HG03175 (cell line): ENCODE results near the gene SLC24A2.
"Not testable (repeated sequence)": the region's sequence is repeated elsewhere in the genome, so short reads cannot be mapped to it uniquely, and the experiment has no call there.

Experiments
- ATAC-seq: cut with Tn5 transposase; IDR thresholded peaks from one replicate; pipeline ENCODE4 v1.9.1; 2021; ENCODE audit warnings: mild to moderate bottlenecking, moderate library complexity; ENCODE audit not compliant: unreplicated experiment

Gene SLC24A2

DNA sequence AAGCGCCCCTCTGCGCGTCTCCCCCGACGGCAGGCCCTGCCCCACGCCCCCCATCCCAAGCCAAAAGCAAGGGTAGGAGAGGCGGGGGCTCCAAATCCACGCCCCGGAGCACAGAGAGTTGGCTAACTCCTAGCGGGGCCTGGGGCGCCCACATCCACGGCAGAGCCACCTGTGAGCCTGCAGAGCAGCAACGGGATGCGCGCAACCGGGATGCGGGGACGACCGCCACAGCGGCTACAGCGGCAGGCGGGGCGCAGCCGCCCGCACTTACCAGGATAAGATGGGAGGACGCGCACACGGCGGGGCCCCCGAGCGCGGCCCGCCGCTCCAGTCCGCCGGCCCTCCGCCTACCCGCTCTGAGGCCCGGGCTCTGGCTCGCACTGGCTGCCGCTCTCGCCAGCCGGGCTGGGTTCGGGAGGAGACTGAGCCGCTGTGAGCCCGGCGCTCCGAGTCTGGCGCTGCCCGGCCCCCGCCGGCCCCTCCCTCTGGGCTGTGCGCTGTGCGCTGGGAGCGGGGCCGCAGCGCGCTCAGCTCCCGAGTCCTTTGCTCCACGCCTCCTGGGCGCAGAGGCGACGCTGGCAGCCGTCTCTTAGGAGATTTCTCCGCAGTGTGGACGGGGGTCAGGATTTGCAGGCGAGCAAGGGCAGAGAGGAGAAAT lies at the start of gene SLC24A2:
Gene SLC24A2 (minus strand): TSS at position 424 of the 658 bp plus-strand sequence.
- no peak for ATAC-seq

DNA sequence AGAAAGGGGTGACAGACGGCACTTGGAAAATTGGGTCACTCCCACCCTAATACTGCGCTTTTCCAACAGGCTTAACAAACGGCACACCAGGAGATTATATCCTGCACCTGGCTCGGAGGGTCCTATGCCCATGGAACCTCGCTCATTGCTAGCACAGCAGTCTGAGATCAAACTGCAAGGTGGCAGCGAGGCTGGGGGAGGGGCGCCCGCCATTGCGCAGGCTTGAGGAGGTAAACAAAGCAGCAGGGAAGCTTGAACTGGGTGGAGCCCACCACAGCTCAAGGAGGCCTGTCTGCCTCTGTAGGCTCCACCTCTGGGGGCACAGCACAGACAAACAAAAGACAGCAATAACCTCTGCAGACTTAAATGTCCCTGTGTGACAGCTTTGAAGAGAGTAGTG lies 44.5 kb upstream of the SLC24A2 start:
- not testable (repeated sequence) for ATAC-seq

DNA sequence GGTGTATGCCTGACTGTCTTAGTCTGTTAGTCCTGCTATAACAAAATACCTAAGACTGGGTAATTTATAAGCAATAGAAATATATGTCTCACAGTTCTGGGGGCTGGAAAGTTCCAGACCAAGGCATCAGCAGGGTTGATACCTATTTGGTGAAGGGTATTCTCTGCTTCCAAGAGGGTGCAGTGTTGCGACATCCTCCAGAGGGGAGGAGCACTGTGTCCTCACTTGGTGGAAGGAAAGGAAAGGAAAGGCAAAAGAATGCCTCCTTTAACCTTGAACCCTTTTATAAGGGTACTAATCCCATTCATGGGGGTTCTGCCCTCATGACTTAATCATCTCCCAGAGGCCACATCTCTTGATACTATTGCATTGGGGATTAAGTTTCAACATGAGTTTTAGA lies 42.0 kb upstream of the SLC24A2 start:
- no peak for ATAC-seq

DNA sequence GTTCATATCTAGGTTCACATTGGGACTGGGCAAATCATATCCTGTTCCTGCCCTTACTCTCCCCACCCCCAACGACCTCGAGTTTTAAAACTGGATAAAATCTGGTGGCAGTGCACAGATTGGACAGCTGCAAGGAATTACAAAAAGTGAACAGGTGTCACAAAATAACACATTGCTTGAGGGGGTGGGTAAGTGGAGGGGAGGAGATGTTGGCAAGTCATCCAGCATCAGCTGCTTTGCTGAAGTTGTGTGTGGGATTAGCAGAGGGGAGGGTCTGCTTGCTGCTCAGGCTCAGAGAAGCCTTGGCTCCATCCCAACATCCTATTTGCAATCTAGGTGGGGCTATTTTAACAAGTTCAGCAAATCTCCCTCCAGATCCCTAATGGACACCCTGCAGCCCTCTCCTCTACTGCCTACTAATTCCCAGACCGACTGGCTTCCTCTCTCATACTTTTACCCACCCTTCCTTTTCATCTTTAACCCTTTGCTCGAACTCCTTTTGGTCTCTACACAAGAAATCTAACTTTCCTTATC lies 39.8 kb upstream of the SLC24A2 start:
- no peak for ATAC-seq

DNA sequence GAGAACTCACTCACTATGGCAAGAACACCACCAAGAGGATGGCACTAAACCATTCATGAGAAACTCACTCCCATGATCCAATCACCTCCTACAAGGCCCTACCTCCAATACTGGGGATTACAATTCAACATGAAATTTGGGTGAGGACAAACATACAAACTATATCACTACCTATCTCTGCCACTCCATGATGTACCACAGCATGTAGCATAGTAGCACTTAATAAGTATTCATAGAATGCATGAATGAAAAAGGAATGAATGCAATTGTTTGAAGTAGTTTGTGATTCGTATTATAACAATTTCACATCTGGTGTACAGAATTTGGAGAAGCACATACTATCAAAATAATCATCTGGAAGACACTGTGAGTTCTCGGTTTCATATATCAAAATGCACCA lies 27.9 kb upstream of the SLC24A2 start:
- ATAC-seq, result no peak

DNA sequence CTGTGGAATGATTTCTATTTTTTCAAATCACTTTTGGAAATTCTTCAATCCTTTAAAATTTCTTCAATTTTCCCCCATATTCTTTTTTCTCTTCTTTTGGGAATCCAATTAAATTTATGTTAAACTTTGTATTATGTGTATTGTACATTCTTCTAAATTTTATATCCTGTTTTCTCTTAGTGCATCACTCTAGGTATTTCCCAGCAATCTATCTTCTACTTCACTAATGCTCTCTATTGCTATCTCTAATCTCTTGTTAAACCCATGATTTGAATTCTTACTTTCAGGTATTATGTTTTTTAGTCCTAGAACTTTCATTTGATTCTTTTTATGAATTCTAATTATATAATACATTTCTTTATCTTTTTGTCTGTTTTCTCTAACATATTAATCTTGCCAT lies 23.4 kb upstream of the SLC24A2 start:
- ATAC-seq, result no peak

DNA sequence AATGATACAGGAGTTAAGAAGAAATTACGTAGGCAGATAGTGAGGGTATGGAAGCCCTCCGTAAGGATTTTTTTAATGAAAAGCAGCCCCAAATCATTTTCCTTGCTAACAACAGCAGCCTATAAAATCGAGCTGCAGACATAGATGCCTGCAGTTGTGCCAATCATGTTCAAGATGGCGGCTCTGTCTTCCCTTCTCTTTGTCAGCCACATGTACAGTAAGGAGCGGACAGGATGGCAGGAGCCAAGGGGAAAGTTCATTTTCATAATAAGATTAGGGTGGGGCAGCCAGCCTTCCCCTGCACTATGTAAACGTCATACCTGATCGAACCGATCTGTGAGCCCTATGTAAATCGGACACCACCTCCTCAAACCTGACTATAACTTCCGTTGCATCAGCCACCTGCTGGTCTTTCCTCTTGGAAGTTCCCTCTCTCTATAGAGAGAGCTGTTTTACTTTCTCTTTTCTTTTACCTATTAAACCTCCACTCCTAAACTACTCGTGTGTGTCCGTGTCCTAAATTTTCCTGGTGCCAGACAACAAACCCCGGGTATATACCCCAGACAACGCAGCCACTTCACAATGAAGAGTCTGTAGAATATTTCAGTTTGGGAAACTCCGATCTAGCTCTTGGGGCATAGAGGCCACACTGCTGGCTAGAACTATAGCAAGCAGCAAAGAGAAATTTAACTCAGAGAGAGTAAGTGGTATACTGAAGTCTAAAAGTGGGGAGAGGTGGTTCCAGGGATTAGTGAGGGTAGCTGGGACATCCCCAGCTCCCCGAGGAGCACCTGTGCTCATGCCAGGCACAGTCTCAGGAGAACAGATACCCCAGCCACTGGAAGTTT lies 20.8 kb upstream of the SLC24A2 start:
- no peak for ATAC-seq

DNA sequence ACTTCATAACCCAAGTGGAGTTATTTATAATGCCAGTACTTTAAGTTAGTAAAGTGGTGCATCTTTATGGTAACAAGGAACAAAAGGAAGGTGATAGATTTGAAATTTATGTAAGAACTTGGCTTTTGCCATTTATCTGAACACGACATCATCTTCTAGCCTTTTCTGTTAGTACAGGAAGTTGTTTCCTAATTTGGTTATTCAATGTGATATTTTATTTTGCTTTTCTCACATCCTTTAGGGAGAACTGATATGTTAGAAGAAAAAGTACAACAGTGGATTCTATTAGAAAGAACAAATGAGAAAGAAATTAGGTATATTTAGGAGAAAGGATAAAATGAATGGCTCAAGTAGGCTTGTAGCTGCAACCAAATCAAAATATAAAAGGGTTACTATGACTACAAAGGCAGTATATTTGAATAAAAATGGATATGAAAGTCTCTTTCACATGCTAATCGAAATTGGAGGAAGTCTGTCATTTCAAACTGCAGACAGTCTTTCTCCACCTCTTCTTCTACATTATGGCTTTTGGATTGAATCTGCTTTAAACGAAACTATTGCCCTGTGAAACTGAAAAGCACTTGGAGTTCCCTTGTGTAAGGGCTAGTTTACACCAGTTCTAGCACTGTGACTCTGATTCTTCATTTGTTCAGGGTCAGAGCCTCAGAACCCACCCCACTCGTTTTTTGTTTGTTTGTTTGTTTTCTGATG lies 18.5 kb upstream of the SLC24A2 start:
- ATAC-seq, result no peak

DNA sequence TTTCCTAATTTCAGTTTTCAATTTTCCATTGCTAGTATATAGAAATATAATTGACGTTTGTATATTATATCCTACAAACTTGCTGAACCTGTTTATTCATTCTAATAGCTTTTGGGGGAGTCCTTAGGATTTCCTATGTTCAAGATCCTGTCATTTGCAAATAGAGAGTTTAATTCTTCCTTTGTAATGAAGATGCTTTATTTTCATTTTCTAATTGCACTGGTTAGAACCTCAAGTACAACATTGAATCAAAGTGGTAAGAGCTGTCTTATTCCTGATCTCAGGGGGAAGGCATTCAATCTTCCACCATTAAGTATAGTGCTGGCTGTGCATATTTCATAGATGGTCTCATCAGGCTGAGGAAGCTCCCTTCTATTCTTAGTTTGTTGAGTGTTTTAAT lies 15.6 kb upstream of the SLC24A2 start:
- no peak for ATAC-seq

DNA sequence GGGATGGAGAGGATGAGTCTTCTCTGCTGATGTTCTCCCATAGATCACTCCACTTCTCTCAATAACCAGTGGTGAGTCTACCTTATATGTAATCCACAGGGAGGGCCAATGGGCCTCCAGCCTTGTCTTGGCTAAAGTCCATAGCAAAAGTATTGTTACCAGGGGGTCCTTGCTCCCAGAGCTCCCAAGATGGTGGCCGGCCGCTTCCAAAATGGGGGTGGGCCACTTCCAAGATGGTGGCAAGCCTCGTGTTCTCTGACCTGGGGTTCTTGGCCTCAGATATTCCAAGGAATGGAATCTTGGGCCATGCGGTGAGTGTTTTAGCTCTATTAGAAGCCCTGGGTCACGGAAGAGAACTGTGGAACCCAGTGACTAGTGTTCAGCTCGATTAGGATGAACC lies 12.0 kb upstream of the SLC24A2 start:
- no peak for ATAC-seq

DNA sequence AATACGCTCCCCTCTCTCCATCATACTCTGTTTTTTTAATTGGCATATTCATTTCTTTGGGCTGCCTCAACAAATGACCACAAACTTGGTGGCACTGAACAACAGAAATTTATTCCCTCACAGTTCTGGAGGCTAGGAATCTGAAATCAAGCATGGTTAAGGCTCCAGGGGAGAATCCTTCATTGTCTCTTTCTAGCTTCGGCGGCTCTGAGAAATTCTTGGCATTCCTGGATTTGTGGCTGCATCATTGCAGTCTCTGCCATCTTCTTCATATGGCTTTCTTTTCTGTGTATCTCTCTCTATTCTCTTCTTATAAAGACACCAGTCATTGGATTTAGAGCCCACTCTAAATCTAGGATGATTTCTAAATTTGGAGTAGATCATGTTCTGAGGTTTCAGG lies 10.9 kb upstream of the SLC24A2 start:
- ATAC-seq, result no peak

DNA sequence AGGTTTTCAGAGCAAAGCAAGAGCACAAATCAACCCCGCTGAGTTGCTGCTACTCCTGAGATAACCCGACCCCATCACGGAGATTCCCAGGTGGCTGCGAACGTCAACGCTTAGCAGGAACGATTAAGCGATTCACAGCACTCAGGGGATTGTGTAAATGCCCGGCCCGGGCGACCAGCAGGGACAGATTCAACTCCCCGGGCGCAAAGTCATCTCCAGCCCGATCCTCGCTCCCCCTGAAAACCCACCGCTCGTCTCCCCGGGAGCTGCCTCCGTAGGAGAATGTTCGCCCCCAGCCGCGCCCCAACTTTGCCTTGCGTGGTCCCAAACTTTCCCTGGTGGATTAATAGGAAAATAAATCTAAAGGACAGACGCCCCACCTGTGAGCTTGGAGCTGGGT lies 685 bp downstream of the SLC24A2 start:
- ATAC-seq, result no peak

DNA sequence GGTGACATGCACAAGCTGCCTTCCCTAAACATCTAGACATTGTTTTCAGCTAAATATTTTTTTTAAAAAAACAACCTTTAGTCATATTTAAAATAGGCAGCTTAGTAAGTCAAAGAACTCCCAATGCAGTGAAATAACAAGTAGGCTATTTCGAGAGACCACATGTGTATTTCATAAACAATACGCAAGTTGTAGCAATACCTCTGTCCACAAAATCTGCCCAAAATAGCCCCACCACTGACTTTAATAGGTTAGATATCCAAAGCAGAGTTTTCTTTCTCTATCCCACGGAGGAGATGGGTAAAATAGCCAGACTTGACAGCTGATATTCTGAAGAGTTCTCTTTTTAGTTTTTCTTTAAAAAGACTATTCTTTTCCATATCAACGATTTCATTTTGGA lies 1.2 kb downstream of the SLC24A2 start:
- no peak for ATAC-seq

DNA sequence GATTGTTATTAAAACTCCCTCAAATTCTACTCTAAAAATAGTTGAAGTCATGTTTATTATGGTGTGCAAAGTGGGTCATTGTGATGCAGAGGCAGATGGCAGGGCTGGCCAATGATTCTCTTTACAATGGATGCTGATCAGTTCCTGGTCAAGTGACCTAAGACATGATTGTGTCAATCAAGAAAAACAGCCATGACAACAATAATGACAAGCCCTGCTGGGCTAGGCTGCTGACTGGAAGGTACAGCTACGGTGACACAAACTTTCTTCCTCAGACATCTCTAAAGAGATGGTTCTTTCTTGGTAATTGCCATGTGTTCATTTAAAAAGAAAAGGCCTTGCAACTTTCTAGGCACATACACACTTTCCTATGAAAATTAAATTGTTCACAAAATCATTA lies 3.6 kb downstream of the SLC24A2 start:
- ATAC-seq, result no peak

DNA sequence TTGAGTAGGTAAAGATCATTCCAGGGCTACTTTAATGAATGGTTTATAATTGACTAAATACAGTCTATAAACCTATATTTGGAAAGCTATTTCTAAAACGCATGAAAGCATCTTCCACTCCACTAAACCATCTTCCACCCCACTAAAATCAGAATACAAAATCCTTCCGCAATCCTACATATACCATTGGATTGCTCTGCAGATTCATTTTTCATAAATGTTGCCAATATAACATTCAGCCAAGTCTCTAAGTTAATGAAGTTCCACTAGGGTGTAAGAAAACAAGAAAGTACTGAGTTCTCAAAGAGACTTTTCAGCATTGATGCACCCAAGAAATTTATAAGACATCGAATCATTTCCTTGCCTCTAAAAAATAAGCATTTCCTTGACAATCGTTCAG lies 4.7 kb downstream of the SLC24A2 start:
- no peak for ATAC-seq

DNA sequence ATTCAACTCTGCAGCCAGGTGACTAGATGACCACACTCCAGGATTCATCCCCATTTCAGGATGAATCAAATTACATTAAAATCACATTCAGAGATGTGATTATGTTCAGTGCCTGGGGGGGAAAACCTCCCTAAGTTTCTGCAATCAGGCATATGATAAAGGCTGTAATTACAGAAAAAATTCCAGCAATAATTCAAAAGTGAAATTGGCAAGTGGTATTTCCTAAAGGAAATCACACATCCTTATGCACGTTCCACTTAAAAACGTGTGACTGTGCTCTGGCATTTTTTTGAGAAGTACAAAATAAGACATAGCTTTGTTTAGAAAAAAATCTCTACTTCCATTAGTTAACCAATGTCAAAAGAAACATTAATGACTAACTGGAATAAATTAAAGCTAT lies 5.3 kb downstream of the SLC24A2 start:
- ATAC-seq, result no peak

DNA sequence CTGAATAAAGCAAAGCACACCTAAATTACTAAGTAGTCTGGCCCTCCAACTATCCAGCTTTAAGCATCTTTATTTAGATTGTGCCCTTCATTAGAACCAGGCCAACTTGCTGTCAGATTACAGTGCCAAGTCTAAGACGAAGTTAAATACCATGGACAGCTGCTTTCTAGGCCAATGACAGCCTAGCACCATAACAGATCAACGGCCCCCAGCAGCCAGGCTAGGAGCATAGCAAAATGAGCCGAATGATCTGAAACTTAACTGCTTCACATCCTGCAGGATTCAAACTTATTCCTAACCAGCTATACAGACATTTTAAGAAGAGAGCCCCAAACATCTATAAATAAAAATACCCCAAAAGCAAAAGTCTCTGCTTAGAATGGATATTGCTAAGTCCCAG lies 6.8 kb downstream of the SLC24A2 start:
- ATAC-seq, result no peak

DNA sequence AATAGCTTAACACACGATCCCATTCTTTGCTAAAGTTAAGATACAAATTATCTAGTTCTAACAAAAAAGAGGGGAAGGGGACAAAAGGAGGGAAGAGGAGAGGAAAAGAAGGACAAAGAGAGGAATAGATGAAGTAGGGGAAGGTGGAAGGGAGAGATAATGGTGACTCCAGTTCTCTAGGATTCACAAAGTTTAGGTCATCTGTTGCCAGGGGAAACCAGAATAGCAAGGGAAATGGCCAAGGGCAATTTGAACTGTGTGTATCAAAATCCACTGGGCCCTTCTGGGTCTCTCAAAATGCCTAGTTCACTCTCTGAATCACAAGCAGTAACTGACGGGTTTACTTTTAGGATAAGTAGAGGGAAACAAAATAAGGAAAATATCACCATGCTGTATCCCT lies 7.6 kb downstream of the SLC24A2 start:
- ATAC-seq, result no peak

DNA sequence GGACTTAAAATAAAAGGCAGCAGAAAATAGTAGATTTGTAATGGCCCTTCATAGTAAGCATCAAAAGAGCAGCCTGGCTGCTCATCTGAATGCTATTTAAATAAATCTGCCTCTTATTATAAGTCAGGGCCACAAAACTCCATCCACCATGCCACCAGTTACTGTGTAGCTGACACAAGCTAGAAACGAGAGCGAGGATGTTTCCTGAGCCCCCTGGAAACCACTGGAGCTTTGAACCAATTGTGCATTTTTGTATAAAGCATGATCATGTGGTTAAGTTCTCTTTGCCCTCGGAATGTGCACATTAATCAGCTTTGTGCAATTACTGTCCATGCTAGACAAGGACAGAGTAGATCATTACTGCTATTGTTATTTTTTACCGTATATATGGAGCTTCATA lies 17.4 kb downstream of the SLC24A2 start:
- no peak for ATAC-seq

DNA sequence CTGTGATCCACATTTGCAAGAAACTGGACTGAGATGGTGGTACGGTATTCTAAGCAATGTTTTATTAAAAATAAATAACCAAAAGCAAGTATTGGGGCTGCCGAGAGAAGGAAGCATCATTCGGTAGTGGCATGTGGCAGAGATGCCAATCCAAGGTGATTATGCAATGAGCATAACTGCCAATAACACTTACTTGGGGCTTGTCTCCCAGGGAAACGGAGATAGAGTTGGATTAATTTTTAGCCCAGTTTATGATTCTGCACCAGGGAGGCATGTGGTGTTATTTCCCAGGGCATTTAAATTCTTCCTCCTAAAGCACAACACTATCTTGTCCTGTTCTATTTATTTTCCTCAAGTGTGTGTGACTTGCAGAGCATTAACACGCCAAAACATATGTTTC lies 17.9 kb downstream of the SLC24A2 start:
- ATAC-seq, result no peak

DNA sequence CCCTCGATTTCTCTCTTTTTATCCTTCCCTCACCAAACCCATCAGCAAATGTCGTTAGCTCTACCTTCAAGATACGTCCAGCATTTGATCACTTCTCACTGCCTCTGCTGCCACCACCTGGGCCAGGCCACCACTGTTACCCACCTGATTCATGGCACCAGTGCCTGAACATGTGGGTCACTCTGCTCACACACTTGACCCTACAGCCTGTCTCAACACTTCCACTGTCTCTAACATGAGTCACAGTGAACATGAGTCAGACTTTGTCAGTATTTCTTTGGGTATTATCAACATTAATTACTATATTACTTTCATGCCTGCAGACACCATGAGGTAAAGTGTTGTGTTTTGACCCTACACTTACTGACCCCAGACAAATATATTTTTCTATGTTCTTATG lies 19.6 kb downstream of the SLC24A2 start:
- no peak for ATAC-seq

DNA sequence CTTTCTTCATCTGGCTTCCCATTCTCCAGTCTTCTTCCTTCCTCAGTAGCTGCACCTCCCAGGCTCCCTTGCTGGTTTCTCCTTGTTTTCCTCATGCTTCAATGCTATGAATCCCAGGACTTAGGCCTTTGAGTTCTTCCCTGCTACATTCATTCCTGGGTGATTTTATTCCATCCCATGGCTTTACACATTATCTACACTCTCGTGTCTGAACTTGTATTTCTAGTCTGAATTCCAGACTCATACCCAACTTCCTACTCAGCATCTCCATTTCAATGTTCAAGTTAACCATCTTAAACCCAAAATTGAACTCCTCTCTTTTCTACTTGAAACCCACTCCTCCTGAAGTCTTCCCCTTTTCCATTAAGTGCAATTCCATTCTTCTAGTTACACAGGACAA lies 20.0 kb downstream of the SLC24A2 start:
- ATAC-seq, result no peak
